CD4-positive, CD25-positive, alpha-beta regulatory T cell (primary cell): ENCODE data around the gene SREBF2. TPM values are rescaled to one million over a fixed set of nuclear protein-coding genes. Genes with fewer than 3 reads are reported as not detected.

Experiments
- ATAC-seq, 2 donors: fragments of 150-1000 bp; cut with Tn5 transposase; one replicate each; pipeline ENCODE4 v1.10.0; 2021; ENCODE audit warnings: low read depth in 2 of 2, moderate number of reproducible peaks in 2 of 2, moderate library complexity in 1 of 2
- DNase-seq, 3 donors: peaks; one replicate each; pipeline versions ENCODE4 v3.0.0 to v3.0.0-alpha.2; 2012 to 2022; ENCODE audit warnings: mixed read lengths in 1 of 3
- H3K27ac ChIP-seq: one replicate; pipeline ENCODE4 v1.7.0; 2013; ENCODE audit warnings: mild to moderate bottlenecking, low read length; ENCODE audit not compliant: insufficient read depth, poor library complexity, severe bottlenecking
- H3K27me3 ChIP-seq: one replicate; pipeline ENCODE4 v1.7.0; 2013; ENCODE audit warnings: low read length; ENCODE audit not compliant: control insufficient read depth, insufficient read depth
- H3K36me3 ChIP-seq: one replicate; pipeline ENCODE4 v1.7.0; 2013; ENCODE audit warnings: mild to moderate bottlenecking, low read length, moderate library complexity; ENCODE audit not compliant: control insufficient read depth, insufficient read depth
- H3K4me1 ChIP-seq: 2 replicates; pipeline ENCODE4 v1.7.0; 2013; ENCODE audit warnings: mild to moderate bottlenecking, low read length; ENCODE audit not compliant: insufficient read depth, control insufficient read depth, poor library complexity, severe bottlenecking
- H3K4me3 ChIP-seq: one replicate; pipeline ENCODE4 v1.7.0; 2013; ENCODE audit warnings: low read depth, mild to moderate bottlenecking, low read length, moderate library complexity
- H3K9me3 ChIP-seq, 2 experiments: 1 replicate in 1 of 2; 2 replicates in 1 of 2; pipeline ENCODE4 v1.7.0; 2013; ENCODE audit warnings: low read length in 2 of 2, mild to moderate bottlenecking in 1 of 2, moderate library complexity in 1 of 2; ENCODE audit not compliant: control insufficient read depth in 2 of 2
- H3K27ac Mint-ChIP-seq, 3 donors: one replicate each; pipeline ENCODE4 v1.8.0; 2020 to 2022; ENCODE audit warnings: mild to moderate bottlenecking in 3 of 3, mixed read lengths in 3 of 3, moderate library complexity in 2 of 3
- H3K27me3 Mint-ChIP-seq: one replicate; pipeline ENCODE4 v1.8.0; 2022; ENCODE audit warnings: mild to moderate bottlenecking, mixed read lengths
- H3K36me3 Mint-ChIP-seq: one replicate; pipeline ENCODE4 v1.8.0; 2020; ENCODE audit warnings: mixed read lengths
- H3K4me1 Mint-ChIP-seq, 4 donors: one replicate each; pipeline ENCODE4 v1.8.0; 2020 to 2022; ENCODE audit warnings: mixed read lengths in 4 of 4, mild to moderate bottlenecking in 1 of 4
- H3K4me3 Mint-ChIP-seq, 4 donors: one replicate each; pipeline ENCODE4 v1.8.0; 2020 to 2022; ENCODE audit warnings: mild to moderate bottlenecking in 4 of 4, mixed read lengths in 4 of 4, moderate library complexity in 3 of 4
- H3K9me3 Mint-ChIP-seq, 7 donors: one replicate each; pipeline ENCODE4 v1.8.0; 2020 to 2022; ENCODE audit warnings: mixed read lengths in 7 of 7, mild to moderate bottlenecking in 3 of 7, moderate library complexity in 2 of 7
- polyA plus RNA-seq, 4 donors: library from polyadenylated mRNA; unstranded; fragments of 300-500 nt; fragmentation: Illumina TruSeq; gene quantifications; one replicate each; pipeline ENCODE4 v1.2.3, GENCODE V29; 2021
- total RNA-seq: library from RNA; stranded (reverse); gene quantifications from one replicate; pipeline ENCODE4 v1.2.3, GENCODE V29; 2022

The SREBF2 gene
- total and polyA plus RNA-seq, 5 donors from 2014 or later, result 12.8 to 98.6 (median 13.8) TPM

- Histone ChIP-seq H3K27ac (peak overlapping the region; percentile 92), H3K4me3 (peak overlapping the region; percentile 94), H3K27me3 (no peaks in the 10 kb centered on the region), H3K9me3 (no peaks in the 10 kb centered on the region), H3K4me1 (peaks cover 38% of the 10 kb centered on the region), H3K36me3 (peaks cover 3% of the 10 kb centered on the region)
- Mint-ChIP-seq H3K4me3 (peak overlapping the region; percentile 96 to 99 (median 98)), H3K27me3 (no peaks in the 10 kb centered on the region), H3K36me3 (peaks cover 3% of the 10 kb centered on the region), H3K4me1 (peaks cover 20 to 48% (median 35%) of the 10 kb centered on the region in 4 donors), H3K9me3 (no peaks in the 10 kb centered on the region), H3K27ac (peak overlapping the region; percentile 78 to 100 (median 99))
- DNase-seq (peak in 1 of 3 donors; percentile 22), ATAC-seq (no peak)
Measured at GRCh38 chr22:41801147-41801819, 31.6 kb upstream of the SREBF2 start.

DNA sequence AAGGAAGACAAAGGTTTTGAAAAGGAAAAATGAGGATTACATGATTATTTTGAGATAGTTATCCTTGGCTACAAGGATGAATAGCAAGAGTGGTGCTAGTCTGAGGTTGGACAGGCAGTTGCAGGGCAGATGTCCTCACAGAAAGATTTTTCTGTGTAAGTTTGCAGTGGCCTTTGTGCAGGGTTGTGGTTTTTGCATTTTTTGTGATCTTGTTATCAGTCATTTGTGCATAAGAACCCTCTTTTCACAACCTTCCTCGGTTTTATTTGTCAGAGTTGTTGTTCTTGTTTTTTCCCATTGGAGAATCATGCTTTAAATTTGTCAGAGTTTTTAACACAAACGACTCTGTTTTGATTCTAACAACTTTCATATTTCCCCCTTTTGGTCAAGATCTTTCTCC is 31.0 kb upstream of the SREBF2 start:
- Mint-ChIP-seq H3K9me3 (no peaks in the 10 kb centered on the region), H3K36me3 (peaks cover 3% of the 10 kb centered on the region), H3K4me3 (peak overlapping the region; percentile 96 to 99 (median 98)), H3K27ac (peak overlapping the region; percentile 45 to 100 (median 99)), H3K4me1 (peaks cover 20 to 48% (median 36%) of the 10 kb centered on the region in 4 donors), H3K27me3 (no peaks in the 10 kb centered on the region)
- Histone ChIP-seq H3K36me3 (no peaks in the 10 kb centered on the region), H3K27ac (no peak overlapping the region), H3K27me3 (no peaks in the 10 kb centered on the region), H3K4me3 (peak overlapping the region; percentile 94), H3K9me3 (no peaks in the 10 kb centered on the region), H3K4me1 (peaks cover 38% of the 10 kb centered on the region)
- peak in 1 of 3 donors; percentile 8 for DNase-seq
- no peak for ATAC-seq

GRCh38 chr22:41805639-41806038 is 27.3 kb upstream of the SREBF2 start:
- DNase-seq (peak in 1 of 3 donors; percentile 28), ATAC-seq (no peak)
- Histone ChIP-seq H3K27me3 (no peaks in the 10 kb centered on the region), H3K9me3 (no peaks in the 10 kb centered on the region), H3K36me3 (peaks cover 17% of the 10 kb centered on the region), H3K27ac (no peak overlapping the region), H3K4me1 (peaks cover 29% of the 10 kb centered on the region), H3K4me3 (no peak overlapping the region)
- Mint-ChIP-seq H3K36me3 (peaks cover 13% of the 10 kb centered on the region), H3K27ac (peak overlapping the region in 1 of 3 donors; percentile 60), H3K27me3 (no peaks in the 10 kb centered on the region), H3K4me1 (peaks cover 15 to 37% (median 27%) of the 10 kb centered on the region in 4 donors), H3K9me3 (no peaks in the 10 kb centered on the region), H3K4me3 (no peak overlapping the region)

DNA sequence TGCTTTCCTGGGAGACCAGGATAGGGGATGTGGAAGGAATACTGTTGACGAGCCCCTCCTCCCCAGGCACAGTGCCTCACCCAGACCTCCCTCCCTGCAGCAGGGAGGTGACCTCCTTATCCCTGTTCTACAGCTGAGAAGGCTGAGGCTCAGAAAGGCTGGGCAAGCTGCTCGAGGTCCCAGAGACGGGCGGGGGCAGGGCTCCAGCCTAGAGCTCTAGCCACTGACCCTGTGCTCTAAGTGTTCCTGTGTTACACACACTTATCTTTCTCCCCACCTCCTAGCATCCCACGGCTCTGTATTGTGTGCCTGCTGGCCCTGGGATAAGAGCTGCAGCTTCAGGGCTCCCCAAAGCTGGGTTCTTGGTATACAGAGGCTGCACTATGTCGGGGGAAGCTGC is 24.5 kb upstream of the SREBF2 start:
- no peaks in the 10 kb centered on the region for H3K27me3 ChIP-seq
- Mint-ChIP-seq H3K36me3 (peaks cover 16% of the 10 kb centered on the region), H3K27ac (no peak overlapping the region), H3K9me3 (no peaks in the 10 kb centered on the region), H3K4me3 (no peak overlapping the region), H3K27me3 (no peaks in the 10 kb centered on the region), H3K4me1 (peaks cover 6 to 21% (median 9%) of the 10 kb centered on the region in 4 donors)
- H3K36me3 ChIP-seq, result peaks cover 32% of the 10 kb centered on the region
- H3K27ac ChIP-seq, result no peak overlapping the region
- H3K4me1 ChIP-seq, result peaks cover 7% of the 10 kb centered on the region
- ATAC-seq, result no peak
- no peak for DNase-seq
- H3K4me3 ChIP-seq, result no peak overlapping the region
- H3K9me3 ChIP-seq, result no peaks in the 10 kb centered on the region

DNA sequence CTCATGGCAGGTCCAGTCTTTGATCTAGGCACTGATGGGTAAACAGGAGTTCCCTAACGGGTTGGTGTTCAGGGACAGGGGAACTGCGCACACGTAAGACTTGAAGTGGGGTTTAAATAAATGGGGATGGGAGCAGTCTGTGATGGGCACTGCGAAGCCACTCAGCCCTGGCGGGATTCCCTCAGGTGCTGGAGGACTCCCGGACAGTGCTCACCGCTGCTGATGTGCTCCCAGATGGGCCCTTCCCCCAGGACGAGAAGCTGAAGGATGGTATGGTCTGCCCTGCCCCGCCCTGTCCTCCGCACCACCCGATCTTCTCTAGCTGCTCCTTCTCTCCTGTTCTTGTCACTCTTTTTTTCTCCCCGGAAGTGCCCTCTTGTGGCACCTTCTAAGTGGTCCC is 22.9 kb upstream of the SREBF2 start:
- DNase-seq, result no peak
- H3K36me3 ChIP-seq, result peaks cover 42% of the 10 kb centered on the region

DNA sequence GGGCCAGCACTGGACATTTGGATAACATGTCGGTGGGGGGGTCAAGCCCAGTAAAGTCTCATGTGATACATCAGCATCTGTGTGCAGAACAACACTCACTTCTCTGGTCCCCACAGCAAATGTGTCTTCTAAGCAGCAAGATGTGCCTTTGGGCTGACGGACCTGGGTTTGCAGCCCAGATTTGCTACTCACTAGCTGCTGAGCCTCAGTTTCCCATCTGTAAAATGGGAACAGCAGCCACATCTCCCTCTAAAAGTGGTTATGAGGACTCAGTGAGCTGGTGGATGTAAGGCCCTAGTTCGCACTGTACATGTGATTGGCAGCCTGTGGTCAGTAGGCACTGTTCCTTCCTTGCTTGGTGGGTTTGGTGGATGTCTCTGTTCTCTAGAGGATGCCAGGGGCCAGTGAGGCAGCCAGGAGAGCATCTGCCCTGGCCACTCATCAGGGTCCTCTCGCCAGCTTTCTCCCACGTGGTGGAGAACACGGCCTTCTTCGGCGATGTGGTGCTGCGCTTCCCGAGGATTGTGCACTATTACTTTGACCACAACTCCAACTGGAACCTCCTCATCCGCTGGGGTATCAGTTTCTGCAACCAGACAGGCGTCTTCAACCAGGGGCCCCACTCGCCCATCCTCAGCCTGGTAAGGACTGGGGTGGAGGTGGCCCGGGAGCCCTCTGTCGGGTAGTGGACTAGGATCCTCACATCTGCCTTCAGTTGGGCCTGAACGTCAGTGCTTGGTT is 19.9 kb upstream of the SREBF2 start:
- Histone ChIP-seq H3K9me3 (no peaks in the 10 kb centered on the region), H3K4me1 (no peaks in the 10 kb centered on the region), H3K27me3 (no peaks in the 10 kb centered on the region), H3K4me3 (no peak overlapping the region), H3K27ac (no peak overlapping the region), H3K36me3 (peaks cover 51% of the 10 kb centered on the region)
- ATAC-seq (no peak), DNase-seq (no peak)
- Mint-ChIP-seq H3K9me3 (no peaks in the 10 kb centered on the region), H3K4me3 (no peak overlapping the region), H3K27ac (no peak overlapping the region), H3K36me3 (peaks cover 25% of the 10 kb centered on the region), H3K4me1 (peaks cover 0 to 5% (median 0%) of the 10 kb centered on the region in 4 donors), H3K27me3 (no peaks in the 10 kb centered on the region)

More for the DNA sequence above, 22.9 kb upstream of the SREBF2 start:
- Mint-ChIP-seq H3K27ac (peak overlapping the region in 1 of 3 donors; percentile 12), H3K4me3 (no peak overlapping the region), H3K36me3 (peaks cover 25% of the 10 kb centered on the region), H3K27me3 (no peaks in the 10 kb centered on the region), H3K4me1 (peaks cover 0 to 8% (median 3%) of the 10 kb centered on the region in 4 donors), H3K9me3 (no peaks in the 10 kb centered on the region)
- Histone ChIP-seq H3K27me3 (no peaks in the 10 kb centered on the region), H3K4me3 (no peak overlapping the region), H3K9me3 (no peaks in the 10 kb centered on the region), H3K4me1 (no peaks in the 10 kb centered on the region), H3K27ac (no peak overlapping the region)
- no peak for ATAC-seq

DNA sequence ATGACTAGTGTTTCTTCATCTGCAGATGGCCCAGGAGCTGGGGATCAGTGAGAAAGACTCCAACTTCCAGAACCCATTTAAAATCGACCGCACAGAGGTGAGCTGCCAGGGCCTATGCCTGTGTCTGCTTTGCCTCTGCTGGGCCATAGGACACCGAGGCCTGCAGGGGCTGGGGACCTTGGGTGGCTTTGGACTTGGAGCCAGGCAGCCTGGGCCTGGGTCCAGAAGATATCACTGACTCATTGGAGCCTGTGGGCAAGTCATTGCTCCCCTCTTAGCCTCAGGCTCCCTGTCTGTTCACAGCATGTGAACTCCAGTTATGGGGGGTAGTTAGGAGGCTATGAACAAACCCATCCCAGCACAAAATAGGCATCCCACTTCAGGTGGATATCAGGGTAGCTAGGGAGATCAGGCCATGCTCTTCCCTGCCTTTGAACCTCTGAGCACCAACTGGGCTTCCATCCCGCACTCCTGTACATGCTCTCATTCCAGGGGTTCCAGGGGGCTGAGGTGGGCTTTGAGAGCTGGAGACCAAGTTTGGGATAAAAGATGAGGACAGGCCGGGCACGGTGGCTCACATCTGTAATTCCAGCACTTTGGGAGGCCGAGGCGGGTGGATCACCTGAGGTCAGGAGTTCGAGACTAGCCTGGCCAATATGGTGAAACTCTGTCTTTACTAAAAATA is 19.0 kb upstream of the SREBF2 start:
- DNase-seq (no peak), ATAC-seq (no peak)
- H3K4me1 ChIP-seq, result no peaks in the 10 kb centered on the region
- Mint-ChIP-seq H3K4me1 (peaks cover 0 to 5% (median 0%) of the 10 kb centered on the region in 4 donors), H3K36me3 (peaks cover 30% of the 10 kb centered on the region), H3K27ac (peak overlapping the region in 1 of 3 donors; percentile 39), H3K27me3 (no peaks in the 10 kb centered on the region), H3K4me3 (no peak overlapping the region), H3K9me3 (no peaks in the 10 kb centered on the region)
- no peak overlapping the region for H3K4me3 ChIP-seq
- H3K27ac ChIP-seq, result no peak overlapping the region
- H3K9me3 ChIP-seq, result no peaks in the 10 kb centered on the region
- H3K36me3 ChIP-seq, result peaks cover 48% of the 10 kb centered on the region
- H3K27me3 ChIP-seq, result no peaks in the 10 kb centered on the region
